Lower lobe of right lung (tissue), 2 donors: ENCODE data around the gene NKX3-2. TPM values are rescaled to one million over a fixed set of nuclear protein-coding genes. Genes with fewer than 3 reads are reported as not detected.

Experiments
- ATAC-seq, 2 donors: fragments of 200-7000 bp; cut with Tn5 transposase; one replicate each; pipeline ENCODE4 v1.9.1; 2020 to 2022; ENCODE audit warnings: mild to moderate bottlenecking in 2 of 2, moderate library complexity in 2 of 2
- DNase-seq: peaks from one replicate; pipeline ENCODE4 v3.0.0-alpha.2; 2020
- H3K27ac ChIP-seq: fragments of 200-600 bp; one replicate; pipeline ENCODE4 v1.8.0; 2022
- H3K27me3 ChIP-seq: fragments of 200-600 bp; one replicate; pipeline ENCODE4 v1.8.0; 2022; ENCODE audit warnings: low read depth
- H3K36me3 ChIP-seq: fragments of 200-600 bp; one replicate; pipeline ENCODE4 v1.8.0; 2022; ENCODE audit warnings: mild to moderate bottlenecking
- H3K4me1 ChIP-seq: fragments of 200-600 bp; one replicate; pipeline ENCODE4 v1.8.0; 2022
- H3K4me3 ChIP-seq: fragments of 200-600 bp; one replicate; pipeline ENCODE4 v1.8.0; 2022; ENCODE audit warnings: mild to moderate bottlenecking
- H3K9me3 ChIP-seq: fragments of 200-600 bp; one replicate; pipeline ENCODE4 v1.8.0; 2022
- intact Hi-C: fragments of 100-400 bp; cut with DNase I; formaldehyde crosslinking; loops from one replicate; pipeline ENCODE4 v1.11.0; 2022
- total RNA-seq: library from RNA; stranded (reverse); fragmentation: NEBNext Ultra II Directional; extraction: Animal tissue kit (Norgen Biotek cat#: 25700); gene quantifications from one replicate; pipeline ENCODE4 v1.2.1, GENCODE V29; 2021
- TF ChIP-seq, protein P1 (sequence below): fragments of 200-600 bp; IDR thresholded peaks from one replicate; pipeline ENCODE4 v1.8.0; 2022; ENCODE audit warnings: antibody characterized with exemption, mild to moderate bottlenecking
- donor health status: DM: no; HTN: yes; CAD: no; lungs with severe emphysema.

NKX3-2 gene
- total RNA-seq, 1 donor from 2014 or later, result not detected

DNA sequence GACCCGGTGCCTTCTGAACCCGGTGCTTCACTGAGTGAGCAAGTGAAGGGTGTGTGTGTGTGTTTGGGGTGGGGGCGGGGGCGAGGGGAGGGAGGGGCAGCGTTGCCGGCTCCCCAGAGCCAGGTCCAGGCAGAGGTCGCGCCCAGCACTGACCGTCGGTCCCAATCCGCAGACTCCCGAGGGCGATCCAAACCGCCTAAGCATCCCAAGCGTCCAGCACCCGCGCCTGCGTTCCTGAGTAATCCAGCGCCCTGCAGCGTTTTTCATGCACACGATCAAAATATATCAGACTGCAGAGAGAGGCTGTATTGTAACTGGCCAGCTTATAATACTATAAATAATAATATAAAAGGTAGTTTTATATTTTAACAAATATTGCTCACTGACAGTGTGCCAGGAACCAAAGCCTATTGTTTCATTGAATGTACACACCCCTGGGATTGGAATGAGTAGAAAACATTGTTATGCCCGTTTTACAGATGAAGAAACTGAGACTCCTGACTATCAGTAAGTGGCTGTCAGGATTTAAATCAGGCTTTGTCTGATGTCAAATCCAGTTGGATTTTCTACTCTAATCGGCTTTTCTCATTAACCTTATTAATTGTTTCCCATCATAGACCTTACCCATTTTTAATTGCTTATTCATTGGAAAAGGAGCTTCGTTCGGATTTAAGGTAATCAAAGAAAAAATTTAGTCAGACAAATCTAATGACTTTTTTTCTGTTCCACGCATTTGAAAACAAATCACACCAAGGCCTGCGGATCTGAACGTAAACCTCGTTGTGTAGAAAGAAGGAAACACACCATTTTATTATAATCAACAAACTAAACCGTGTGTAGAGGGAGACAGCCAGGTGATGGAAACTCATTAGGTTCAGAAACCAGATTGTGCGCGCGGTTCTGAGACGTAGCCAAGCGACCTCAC is 4.0 kb upstream of the NKX3-2 start:
- Histone ChIP-seq H3K9me3 (no peaks in the 10 kb centered on the region), H3K36me3 (no peaks in the 10 kb centered on the region), H3K27ac (no peak overlapping the region), H3K4me3 (peak overlapping the region; percentile 44), H3K4me1 (peaks cover 43% of the 10 kb centered on the region), H3K27me3 (peaks cover 75% of the 10 kb centered on the region)
- DNase-seq (no peak), ATAC-seq (no peak)
- TF ChIP-seq, protein P1, sequence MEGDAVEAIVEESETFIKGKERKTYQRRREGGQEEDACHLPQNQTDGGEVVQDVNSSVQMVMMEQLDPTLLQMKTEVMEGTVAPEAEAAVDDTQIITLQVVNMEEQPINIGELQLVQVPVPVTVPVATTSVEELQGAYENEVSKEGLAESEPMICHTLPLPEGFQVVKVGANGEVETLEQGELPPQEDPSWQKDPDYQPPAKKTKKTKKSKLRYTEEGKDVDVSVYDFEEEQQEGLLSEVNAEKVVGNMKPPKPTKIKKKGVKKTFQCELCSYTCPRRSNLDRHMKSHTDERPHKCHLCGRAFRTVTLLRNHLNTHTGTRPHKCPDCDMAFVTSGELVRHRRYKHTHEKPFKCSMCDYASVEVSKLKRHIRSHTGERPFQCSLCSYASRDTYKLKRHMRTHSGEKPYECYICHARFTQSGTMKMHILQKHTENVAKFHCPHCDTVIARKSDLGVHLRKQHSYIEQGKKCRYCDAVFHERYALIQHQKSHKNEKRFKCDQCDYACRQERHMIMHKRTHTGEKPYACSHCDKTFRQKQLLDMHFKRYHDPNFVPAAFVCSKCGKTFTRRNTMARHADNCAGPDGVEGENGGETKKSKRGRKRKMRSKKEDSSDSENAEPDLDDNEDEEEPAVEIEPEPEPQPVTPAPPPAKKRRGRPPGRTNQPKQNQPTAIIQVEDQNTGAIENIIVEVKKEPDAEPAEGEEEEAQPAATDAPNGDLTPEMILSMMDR, result no peak
- intact Hi-C loops, result loop anchor here (10.0 kb wide), 2 partner anchors 694 to 824 kb away; no protein-coding TSS in a partner anchor

DNA sequence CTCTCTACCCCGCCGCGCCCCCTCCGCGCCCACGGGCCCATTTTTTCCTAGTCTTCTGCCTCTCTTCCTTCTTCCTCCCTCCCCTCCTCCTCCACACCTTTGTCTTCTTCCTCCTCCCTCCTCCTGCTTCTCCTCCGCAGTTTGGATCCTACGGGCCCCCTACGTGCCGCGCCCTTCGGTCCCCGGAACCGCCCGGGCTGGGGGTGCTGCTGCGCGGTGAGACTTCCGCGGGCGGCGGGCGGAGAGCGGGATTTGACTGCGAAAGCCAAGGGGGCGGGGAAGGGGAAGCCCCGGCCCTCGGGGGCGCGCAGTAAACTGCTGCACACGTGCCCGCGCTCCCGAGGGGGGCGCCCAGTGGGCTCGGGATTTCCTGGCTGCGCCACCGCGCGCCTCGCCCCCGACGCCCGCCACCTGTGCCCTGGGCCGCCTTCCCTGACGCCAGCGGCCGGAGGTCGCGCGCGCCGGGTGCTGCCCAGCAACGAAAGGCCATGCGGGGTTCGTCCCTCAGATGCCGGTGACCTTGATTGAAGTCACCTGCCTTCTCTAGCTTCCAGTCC is 3.3 kb upstream of the NKX3-2 start:
- Histone ChIP-seq H3K36me3 (no peaks in the 10 kb centered on the region), H3K9me3 (no peaks in the 10 kb centered on the region), H3K27me3 (peaks cover 83% of the 10 kb centered on the region), H3K4me3 (peak overlapping the region; percentile 44), H3K27ac (no peak overlapping the region), H3K4me1 (peaks cover 45% of the 10 kb centered on the region)
- DNase-seq, result no peak
- ATAC-seq, result peak in 1 of 2 donors; percentile 2
- TF ChIP-seq, protein P1, result no peak
- intact Hi-C loops, result loop anchor here (10.0 kb wide), 2 partner anchors 693 to 823 kb away; no protein-coding TSS in a partner anchor

DNA sequence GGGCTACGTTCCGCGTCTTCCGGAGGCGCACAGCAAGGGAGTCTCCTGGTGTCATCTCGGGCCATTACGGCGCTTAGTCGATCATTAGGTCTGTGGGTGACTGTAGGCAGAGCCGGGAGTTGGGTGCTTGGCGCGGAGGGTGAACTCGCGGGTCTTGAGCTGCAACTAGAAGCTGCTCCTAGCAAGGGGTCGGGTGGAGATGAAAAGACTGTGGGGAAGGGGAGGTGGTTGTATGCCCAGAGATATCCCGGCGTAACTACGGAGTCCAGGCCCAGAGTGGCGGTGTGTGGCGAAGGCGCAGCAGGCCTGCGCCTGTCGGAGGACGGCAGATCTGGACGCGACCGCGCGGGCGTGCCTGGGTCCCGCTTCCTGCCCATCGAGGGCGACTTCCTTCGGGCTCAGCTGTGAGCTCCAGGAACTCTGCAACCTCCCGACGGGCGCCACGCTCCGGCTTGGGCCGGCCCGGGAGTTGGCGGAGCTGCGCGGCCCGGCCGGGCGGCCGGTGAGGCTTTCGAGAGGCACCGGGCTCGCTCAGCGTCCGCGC is 2.7 kb upstream of the NKX3-2 start:
- Histone ChIP-seq H3K4me3 (peak overlapping the region; percentile 44), H3K4me1 (peaks cover 51% of the 10 kb centered on the region), H3K36me3 (no peaks in the 10 kb centered on the region), H3K27ac (no peak overlapping the region), H3K27me3 (peaks cover 89% of the 10 kb centered on the region), H3K9me3 (no peaks in the 10 kb centered on the region)
- TF ChIP-seq, protein P1, result no peak
- DNase-seq (no peak), ATAC-seq (peak in 1 of 2 donors; percentile 2)
- intact Hi-C loops, result loop anchor here (10.0 kb wide), 2 partner anchors 692 to 822 kb away; no protein-coding TSS in a partner anchor

DNA sequence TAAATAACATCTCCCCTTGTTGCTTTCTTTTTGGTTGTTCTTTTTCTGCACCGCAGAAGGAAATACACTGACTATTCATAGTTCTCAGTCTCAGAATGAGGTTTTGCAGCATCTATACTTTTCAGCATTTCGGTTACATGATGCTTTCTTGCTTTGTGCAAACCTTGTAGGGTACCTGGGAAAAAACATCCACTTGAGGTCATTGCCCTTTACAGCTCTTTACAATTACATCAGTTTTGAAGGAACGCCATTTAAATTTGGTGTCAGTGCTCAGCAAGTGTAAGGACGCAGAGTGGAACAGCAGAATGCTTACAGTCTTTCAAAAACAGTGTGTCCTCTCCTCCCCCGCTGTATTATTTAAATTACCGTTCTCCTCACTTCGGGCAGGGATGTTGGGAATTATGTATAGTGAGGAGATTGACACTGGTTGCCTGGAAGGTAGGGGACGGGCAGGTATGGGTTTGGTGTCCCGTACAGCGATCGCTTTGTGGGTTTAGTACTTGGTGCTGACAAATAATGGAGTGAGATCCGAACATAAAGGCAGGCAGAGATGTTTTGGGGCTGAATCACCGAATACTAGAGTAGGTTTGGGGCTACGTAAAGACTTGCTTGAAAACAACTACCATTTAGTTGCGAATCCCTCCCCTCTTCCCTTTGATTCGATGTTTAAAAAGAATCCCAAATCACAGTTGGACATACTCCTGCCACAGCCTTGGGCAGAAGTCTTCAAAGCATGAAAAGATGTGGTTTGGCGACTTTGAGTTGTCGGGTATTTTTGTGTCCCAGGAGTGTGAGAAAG is 2.0 kb upstream of the NKX3-2 start:
- no peak for ATAC-seq
- H3K4me1 ChIP-seq, result peaks cover 56% of the 10 kb centered on the region

More for the DNA sequence above, 2.0 kb upstream of the NKX3-2 start:
- Histone ChIP-seq H3K9me3 (no peaks in the 10 kb centered on the region), H3K27me3 (peaks cover 95% of the 10 kb centered on the region), H3K27ac (no peak overlapping the region), H3K4me3 (no peak overlapping the region), H3K36me3 (no peaks in the 10 kb centered on the region)
- no peak for DNase-seq
- TF ChIP-seq, protein P1, result no peak
- intact Hi-C loops, result loop anchor here (10.0 kb wide), 2 partner anchors 692 to 822 kb away; no protein-coding TSS in a partner anchor
